ENCODE data around the gene CRYBA2. TPM values are rescaled to one million over a fixed set of nuclear protein-coding genes. Genes with fewer than 3 reads are reported as not detected.

The CRYBA2 gene
- total RNA-seq, 1 experiment from 2014 or later = not detected

- intact Hi-C loops (cut with micrococcal nuclease; ENCODE audit: unreplicated experiment) (no loop called here), in situ Hi-C loops (cut with HindIII; ENCODE audit: low pct_unique_long_range_greater_than_20kb, low sequenced_read_pairs) (no loop called here)
- DNase-seq (ENCODE audit: low read depth, low spot score) = no peak
These were observed 5.1 kb downstream of the CRYBA2 start for GRCh38 chr2:218988164-218988563.

DNA sequence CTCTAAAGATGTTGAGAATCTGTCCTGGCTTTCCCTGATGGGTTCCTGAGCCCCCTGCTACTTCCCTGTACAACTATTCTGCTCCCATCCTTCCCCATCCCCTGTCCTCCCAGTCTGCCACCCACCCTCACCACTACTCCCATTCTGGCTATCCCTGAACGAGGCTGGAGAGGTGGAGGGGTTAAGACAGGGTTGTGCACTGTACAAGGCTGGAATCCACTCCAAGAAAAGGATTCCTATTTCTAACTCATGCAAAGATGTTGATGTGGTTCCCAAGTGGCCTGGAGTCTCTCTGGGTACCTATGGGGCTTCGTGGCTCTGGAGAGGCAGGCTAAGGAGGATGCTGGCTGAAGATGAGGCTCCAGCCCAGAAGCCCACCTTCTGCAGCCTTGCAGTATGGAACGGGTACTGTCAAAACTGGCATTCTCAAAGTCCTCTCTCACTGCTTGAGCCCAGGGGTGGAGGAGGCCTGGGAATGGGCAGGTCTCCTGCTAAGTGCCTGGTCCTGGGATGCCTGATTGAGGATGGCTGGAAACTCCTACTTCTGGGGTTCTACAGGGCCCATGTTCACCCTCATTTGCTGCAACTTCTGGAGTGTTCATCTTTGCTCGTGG lies 7.0 kb downstream of the CRYBA2 start:
- POLR2A ChIA-PET = no interaction called here
- Histone ChIP-seq H3K9me3 (ENCODE audit: control insufficient read depth, insufficient read depth, low read depth, low read length) (no peaks in the 10 kb centered on the region), H3K27ac (ENCODE audit: low read length) (no peak overlapping the region), H3K36me3 (ENCODE audit: control insufficient read depth, insufficient read depth, low read length) (no peaks in the 10 kb centered on the region), H3K4me3 (ENCODE audit: low read depth in 2 of 2, low read length in 2 of 2) (no peak overlapping the region), H3K4me1 (ENCODE audit: control insufficient read depth, insufficient read depth, low read length) (peaks cover 2% of the 10 kb centered on the region), H3K27me3 (ENCODE audit: control insufficient read depth, insufficient read depth, low read length) (peaks cover 19% of the 10 kb centered on the region; the same call in 1 of the 2 replicates)
- intact Hi-C loops (cut with micrococcal nuclease; ENCODE audit: unreplicated experiment) = no loop called here
- CTCF ChIA-PET = no interaction called here
- in situ Hi-C loops (cut with HindIII; ENCODE audit: low pct_unique_long_range_greater_than_20kb, low sequenced_read_pairs) = no loop called here
- ATAC-seq (no peak), DNase-seq (ENCODE audit: low read depth, low spot score) (no peak)
- BruUV-seq (replicated peaks) = no TSS peak
- TF ChIP-seq, protein P1, sequence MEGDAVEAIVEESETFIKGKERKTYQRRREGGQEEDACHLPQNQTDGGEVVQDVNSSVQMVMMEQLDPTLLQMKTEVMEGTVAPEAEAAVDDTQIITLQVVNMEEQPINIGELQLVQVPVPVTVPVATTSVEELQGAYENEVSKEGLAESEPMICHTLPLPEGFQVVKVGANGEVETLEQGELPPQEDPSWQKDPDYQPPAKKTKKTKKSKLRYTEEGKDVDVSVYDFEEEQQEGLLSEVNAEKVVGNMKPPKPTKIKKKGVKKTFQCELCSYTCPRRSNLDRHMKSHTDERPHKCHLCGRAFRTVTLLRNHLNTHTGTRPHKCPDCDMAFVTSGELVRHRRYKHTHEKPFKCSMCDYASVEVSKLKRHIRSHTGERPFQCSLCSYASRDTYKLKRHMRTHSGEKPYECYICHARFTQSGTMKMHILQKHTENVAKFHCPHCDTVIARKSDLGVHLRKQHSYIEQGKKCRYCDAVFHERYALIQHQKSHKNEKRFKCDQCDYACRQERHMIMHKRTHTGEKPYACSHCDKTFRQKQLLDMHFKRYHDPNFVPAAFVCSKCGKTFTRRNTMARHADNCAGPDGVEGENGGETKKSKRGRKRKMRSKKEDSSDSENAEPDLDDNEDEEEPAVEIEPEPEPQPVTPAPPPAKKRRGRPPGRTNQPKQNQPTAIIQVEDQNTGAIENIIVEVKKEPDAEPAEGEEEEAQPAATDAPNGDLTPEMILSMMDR (IDR thresholded peaks at IDR 0.05) = no peak
- TF ChIP-seq POLR2AphosphoS5 (IDR thresholded peaks at IDR 0.05; ENCODE audit: low read depth, low read length) = no peak
- no peak for TF ChIP-seq SIN3A (IDR thresholded peaks at IDR 0.05; ENCODE audit: borderline replicate concordance, insufficient read depth, low read depth, low read length)
- TF ChIP-seq TCF7L2 (IDR thresholded peaks at IDR 0.05; ENCODE audit: low read depth, low read length) = no peak
- TF ChIP-seq, protein P2, sequence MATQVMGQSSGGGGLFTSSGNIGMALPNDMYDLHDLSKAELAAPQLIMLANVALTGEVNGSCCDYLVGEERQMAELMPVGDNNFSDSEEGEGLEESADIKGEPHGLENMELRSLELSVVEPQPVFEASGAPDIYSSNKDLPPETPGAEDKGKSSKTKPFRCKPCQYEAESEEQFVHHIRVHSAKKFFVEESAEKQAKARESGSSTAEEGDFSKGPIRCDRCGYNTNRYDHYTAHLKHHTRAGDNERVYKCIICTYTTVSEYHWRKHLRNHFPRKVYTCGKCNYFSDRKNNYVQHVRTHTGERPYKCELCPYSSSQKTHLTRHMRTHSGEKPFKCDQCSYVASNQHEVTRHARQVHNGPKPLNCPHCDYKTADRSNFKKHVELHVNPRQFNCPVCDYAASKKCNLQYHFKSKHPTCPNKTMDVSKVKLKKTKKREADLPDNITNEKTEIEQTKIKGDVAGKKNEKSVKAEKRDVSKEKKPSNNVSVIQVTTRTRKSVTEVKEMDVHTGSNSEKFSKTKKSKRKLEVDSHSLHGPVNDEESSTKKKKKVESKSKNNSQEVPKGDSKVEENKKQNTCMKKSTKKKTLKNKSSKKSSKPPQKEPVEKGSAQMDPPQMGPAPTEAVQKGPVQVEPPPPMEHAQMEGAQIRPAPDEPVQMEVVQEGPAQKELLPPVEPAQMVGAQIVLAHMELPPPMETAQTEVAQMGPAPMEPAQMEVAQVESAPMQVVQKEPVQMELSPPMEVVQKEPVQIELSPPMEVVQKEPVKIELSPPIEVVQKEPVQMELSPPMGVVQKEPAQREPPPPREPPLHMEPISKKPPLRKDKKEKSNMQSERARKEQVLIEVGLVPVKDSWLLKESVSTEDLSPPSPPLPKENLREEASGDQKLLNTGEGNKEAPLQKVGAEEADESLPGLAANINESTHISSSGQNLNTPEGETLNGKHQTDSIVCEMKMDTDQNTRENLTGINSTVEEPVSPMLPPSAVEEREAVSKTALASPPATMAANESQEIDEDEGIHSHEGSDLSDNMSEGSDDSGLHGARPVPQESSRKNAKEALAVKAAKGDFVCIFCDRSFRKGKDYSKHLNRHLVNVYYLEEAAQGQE (IDR thresholded peaks at IDR 0.05; ENCODE audit: insufficient read depth in 1 of 2, low read depth in 2 of 2, low read length in 1 of 2) = no peak

More at GRCh38 chr2:218988164-218988563, 5.1 kb downstream of the CRYBA2 start:
- no peak overlapping the region for H3K27ac ChIP-seq (ENCODE audit: low read length)
- H3K36me3 ChIP-seq (ENCODE audit: control insufficient read depth, insufficient read depth, low read length) = no peaks in the 10 kb centered on the region
- H3K9me3 ChIP-seq (ENCODE audit: control insufficient read depth, insufficient read depth, low read depth, low read length) = no peaks in the 10 kb centered on the region
- POLR2A ChIA-PET = no interaction called here
- no peak overlapping the region for H3K4me3 ChIP-seq (ENCODE audit: low read depth in 2 of 2, low read length in 2 of 2)
- CTCF ChIA-PET = no interaction called here
- H3K27me3 ChIP-seq (ENCODE audit: control insufficient read depth, insufficient read depth, low read length) = peaks cover 16% of the 10 kb centered on the region; the same call in 1 of the 2 replicates
- TF ChIP-seq SIN3A (IDR thresholded peaks at IDR 0.05; ENCODE audit: borderline replicate concordance, insufficient read depth, low read depth, low read length) (no peak), POLR2AphosphoS5 (IDR thresholded peaks at IDR 0.05; ENCODE audit: low read depth, low read length) (no peak), TCF7L2 (IDR thresholded peaks at IDR 0.05; ENCODE audit: low read depth, low read length) (no peak)
- TF ChIP-seq, protein P1 (IDR thresholded peaks at IDR 0.05) = no peak
- TF ChIP-seq, protein P2 (IDR thresholded peaks at IDR 0.05; ENCODE audit: insufficient read depth in 1 of 2, low read depth in 2 of 2, low read length in 1 of 2) = no peak
- no TSS peak for BruUV-seq (replicated peaks)
- no peaks in the 10 kb centered on the region for H3K4me1 ChIP-seq (ENCODE audit: control insufficient read depth, insufficient read depth, low read length)
- ATAC-seq = no peak
